OCI-LY1 (cell line): ENCODE results near the gene TP73.

ENCODE experiments used
- CTCF ChIP-seq: fragments of 200-600 bp; sonication (generic), shearing (Covaris generic); IDR thresholded peaks from 2 replicates; pipeline ENCODE4 v1.5.1; 2017; ENCODE audit warnings: mild to moderate bottlenecking, antibody characterized with exemption, low read length, moderate library complexity, mixed read lengths
- EZH2 ChIP-seq: fragments of 200-600 bp; sonication (generic), shearing (Covaris generic); IDR thresholded peaks from 2 replicates; pipeline ENCODE4 v1.8.0; 2017; ENCODE audit warnings: borderline replicate concordance, mixed run types, mild to moderate bottlenecking, antibody characterized with exemption, low read length, moderate library complexity, mixed read lengths

- TF ChIP-seq CTCF (no peak), EZH2 (no peak)
Measured at GRCh38 chr1:3746830-3747521, 94.7 kb downstream of the TP73 start.
